Stimulated activated CD4-positive, alpha-beta T cell treated with anti-CD3 and anti-CD28 coated beads, Interleukin-2, amount 100 ng/mL, for 48 hours (primary cell): ENCODE results near the gene CCNQ.

Source experiments
- DNase-seq, 2 donors: peaks; one replicate each; pipeline ENCODE4 v3.0.0-alpha.2; 2020

CCNQ gene

GRCh38 chrX:153595387-153595786 is 3.6 kb downstream of the CCNQ start:
- no peak for DNase-seq

- no peak for DNase-seq
These were observed 5.0 kb downstream of the CCNQ start for GRCh38 chrX:153593811-153594500.

GRCh38 chrX:153592966-153593688 is 5.8 kb downstream of the CCNQ start:
- no peak for DNase-seq

GRCh38 chrX:153592091-153592833 is 6.7 kb downstream of the CCNQ start:
- DNase-seq = no peak

- DNase-seq = no peak
These were observed 7.7 kb downstream of the CCNQ start for GRCh38 chrX:153590961-153591956.

- no peak for DNase-seq
These were observed 10.0 kb downstream of the CCNQ start for GRCh38 chrX:153588782-153589446.

- DNase-seq = no peak
These were observed 10.7 kb downstream of the CCNQ start for GRCh38 chrX:153588021-153588781.

- DNase-seq = no peak
These were observed 11.6 kb downstream of the CCNQ start for GRCh38 chrX:153587342-153587741.

- DNase-seq = no peak
These were observed 13.1 kb downstream of the CCNQ start for GRCh38 chrX:153585827-153586226.

GRCh38 chrX:153583433-153583832 is 15.5 kb downstream of the CCNQ start:
- DNase-seq = no peak

- peak; percentile 30 to 46 for DNase-seq
These were observed 16.0 kb downstream of the CCNQ start for GRCh38 chrX:153582896-153583295.

- no peak for DNase-seq
These were observed 18.1 kb downstream of the CCNQ start for GRCh38 chrX:153580700-153581386.

- no peak for DNase-seq
These were observed 20.1 kb downstream of the CCNQ start for GRCh38 chrX:153578889-153579288.

GRCh38 chrX:153578200-153578835 is 20.6 kb downstream of the CCNQ start:
- no peak for DNase-seq

- no peak for DNase-seq
These were observed 22.0 kb downstream of the CCNQ start for GRCh38 chrX:153576961-153577360.

GRCh38 chrX:153576239-153576870 is 22.6 kb downstream of the CCNQ start:
- DNase-seq = no peak

GRCh38 chrX:153573984-153574383 is 25.0 kb downstream of the CCNQ start:
- DNase-seq = no peak

GRCh38 chrX:153572601-153573000 is 26.3 kb downstream of the CCNQ start:
- no peak for DNase-seq

GRCh38 chrX:153571534-153571908 is 27.4 kb downstream of the CCNQ start:
- no peak for DNase-seq

- DNase-seq = no peak
These were observed 29.5 kb downstream of the CCNQ start for GRCh38 chrX:153569475-153569874.
